Stimulated activated CD4-positive, alpha-beta T cell treated with anti-CD3 and anti-CD28 coated beads, Interleukin-12 subunit alpha, Interleukin-12 subunit beta, amount 100 ng/mL, for 24 hours (primary cell): ENCODE data around the gene CAMTA1.

Source experiments
- DNase-seq, 2 experiments: peaks; one replicate each; pipeline ENCODE4 v3.0.0-alpha.2; 2020; ENCODE audit warnings: low read depth in 2 of 2

Gene CAMTA1

DNA sequence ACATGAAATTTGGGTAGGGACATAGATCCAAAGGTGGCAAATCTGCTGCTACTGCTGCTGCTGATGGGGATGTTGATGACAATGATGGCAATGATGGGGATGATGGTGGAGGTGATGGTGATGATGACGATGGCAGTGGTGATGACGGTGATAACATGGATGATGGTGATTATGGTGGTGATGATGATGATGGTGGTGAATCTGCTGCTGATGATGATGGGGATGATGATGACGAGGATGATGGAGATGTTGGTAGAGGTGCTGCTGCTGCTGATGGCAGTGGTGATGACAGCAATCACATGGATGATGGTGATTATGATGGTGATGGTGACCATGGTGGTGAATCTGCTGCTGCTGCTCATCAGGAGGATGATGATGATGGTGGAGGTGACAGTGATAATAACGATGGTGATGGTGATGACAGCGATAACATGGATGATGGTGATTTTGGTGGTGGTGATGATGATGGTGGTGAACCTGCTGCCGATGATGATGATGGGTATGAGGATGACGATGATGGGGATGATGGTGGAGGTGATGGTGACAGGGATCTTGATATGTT, 644.9 kb downstream of the CAMTA1 start:
- no peak for DNase-seq

- DNase-seq: no peak
Observed at GRCh38 chr1:7430691-7431090, 645.4 kb downstream of the CAMTA1 start.

DNA sequence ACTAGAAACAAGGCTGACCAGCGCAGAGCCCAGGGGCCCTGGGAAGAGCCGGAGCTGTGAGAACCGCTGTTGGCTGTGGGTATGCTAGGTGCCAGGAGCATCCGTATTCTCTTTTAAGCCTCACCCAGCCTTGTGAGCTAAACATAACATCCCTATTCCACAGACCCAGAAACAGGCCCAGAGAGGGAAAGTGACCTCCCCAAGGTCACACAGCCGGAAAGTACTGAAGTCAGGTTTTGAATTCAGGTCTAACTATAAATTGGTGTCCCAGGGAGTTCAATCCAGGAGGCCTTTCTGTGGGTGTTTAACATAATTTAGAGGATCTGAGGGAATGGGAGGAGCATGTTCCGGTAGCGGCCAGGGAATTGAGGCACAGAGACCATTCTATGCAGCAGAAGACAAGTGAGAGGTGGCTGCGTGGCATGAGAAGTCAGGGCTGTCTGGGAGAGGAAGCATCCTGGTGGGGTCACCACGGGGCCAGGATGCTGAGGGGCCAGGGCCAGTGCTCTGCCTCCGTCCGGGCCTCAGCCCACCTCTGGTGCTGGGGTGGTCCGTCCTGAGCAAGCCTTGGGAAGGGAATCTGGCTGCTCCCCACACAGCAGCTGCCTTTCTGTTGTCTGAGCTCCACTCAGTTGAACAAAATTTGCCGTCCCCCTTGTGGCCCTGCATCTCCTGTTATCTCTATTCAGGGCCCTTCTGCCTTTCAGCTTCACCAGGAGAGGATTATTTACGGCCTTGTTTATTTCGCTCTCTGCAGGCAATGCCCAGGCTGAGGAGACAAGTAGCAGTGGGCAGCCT, 647.0 kb downstream of the CAMTA1 start:
- DNase-seq: no peak

GRCh38 chr1:7432900-7433380, 647.7 kb downstream of the CAMTA1 start:
- no peak for DNase-seq

DNA sequence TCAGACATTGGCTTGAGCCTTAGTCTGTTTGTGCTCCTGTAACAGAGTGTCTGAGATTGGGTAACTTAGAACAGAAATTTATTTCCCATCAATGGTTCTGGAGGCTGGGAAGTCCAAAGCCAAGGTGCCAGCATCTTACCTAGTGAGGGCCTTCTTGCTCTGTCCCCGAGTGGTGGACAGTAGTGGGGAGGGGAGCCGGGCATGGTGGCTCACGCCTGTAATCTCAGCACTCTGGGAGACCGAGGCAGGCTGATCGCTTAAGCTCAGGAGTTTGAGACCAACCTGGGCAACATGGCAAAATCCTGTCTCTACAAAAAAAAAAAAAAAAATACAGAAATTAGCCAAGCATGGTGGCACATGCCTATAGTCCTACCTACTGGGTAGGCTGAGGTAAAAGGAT, 649.3 kb downstream of the CAMTA1 start:
- DNase-seq: no peak

GRCh38 chr1:7435276-7436055, 650.2 kb downstream of the CAMTA1 start:
- DNase-seq: no peak

DNA sequence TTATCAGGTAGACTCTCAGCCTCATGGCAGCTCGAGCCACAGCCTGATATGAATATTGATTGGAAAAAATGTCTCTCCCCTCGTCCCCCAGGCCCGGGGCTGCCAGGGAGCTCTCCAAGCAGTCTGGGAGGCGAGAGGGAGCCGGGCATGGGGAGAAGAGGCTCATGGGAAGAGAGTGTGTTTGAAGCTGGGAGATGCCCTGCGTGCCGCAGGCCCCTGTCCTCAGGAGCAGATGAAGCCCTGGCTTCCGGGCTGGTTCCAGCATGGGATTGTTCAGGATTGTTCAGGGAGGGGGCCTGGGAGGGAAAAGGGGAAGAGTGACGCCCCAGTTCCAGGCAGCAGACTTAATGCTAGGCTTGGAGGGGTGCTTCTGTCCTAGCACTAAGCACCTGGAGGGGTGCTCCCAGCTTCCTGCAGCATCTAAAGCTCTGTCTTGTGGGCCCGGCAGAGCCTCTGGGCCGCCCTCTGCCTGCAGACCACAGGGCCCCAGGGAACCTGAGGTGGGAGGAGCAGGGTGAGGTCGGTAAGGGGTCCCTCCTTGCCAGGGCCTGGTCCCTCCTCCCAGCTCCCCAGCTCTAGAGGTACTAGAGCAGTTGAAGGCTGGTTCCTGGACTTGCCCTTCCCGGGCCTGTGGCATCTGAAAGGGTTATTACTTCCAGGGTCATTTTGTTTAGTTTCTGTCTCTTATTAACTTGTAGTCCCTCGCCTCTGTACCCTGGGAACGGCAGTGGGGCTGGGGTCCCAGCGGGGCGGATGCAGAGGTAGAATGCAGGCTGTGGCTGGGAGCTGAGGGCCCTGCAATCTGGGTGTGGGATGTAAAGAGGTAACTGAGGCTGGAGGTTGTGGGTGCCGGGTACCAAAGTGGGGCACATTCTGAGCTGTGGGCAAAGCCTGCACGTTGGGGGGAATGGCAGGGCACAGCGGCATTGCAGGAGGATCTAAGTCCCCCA, 651.1 kb downstream of the CAMTA1 start:
- DNase-seq: no peak

DNA sequence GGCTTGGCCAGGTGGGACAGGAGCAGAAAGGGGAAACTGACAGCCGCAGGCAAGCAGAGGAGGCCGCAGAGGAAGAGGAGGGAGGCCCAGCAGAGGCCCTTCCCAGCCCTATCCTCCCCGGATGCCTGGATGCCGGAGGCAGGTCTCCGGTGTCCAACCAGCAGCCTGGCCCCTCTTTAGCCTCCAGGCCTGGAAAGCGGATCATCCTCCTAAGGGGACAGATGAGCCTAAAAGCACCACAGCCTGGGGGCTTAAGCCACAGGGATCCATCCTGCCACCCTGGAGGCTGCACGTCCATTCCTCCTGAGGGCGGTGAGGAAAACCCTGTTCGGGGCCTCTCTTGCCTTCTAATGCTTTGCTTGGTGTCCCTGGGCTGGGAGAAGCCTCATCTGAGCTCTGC, 651.8 kb downstream of the CAMTA1 start:
- DNase-seq: no peak

DNA sequence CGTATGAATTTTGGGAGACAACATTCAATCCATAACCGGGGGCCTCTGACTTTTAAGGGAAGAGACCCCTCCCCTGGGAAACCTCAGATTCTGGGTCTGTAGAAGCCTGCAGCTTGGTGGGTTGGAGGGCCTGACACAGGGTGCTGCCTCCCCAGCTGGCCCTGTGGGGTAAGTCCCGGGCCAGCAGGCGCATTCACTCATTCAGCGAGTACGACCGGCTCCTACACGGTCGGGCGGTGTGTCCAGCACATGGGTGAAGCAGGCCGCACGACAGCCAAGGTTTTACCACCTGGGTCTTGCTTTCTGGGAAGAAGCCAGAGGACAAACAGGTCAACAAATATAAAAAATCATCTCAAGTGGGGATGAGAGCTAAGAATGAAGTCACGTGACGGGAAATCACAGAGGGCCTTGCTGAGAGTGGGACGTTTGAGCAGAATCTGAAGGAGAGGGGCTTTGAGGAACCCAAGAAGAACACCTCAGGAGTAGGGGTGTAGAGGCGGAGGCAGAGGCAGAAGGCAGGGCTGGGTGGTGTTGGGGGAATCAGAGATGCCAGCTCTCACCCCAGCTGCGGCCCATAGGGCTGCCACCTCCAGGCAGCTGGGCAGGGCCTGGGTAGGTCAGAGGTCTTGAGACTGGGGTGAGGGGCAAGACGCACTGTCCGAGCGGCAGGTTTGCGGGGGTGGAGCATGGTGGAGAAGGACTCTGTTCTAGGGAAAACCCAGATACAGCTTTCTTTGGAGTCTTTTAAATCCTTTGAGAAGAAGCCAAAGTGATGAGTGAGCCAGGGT, 652.5 kb downstream of the CAMTA1 start:
- no peak for DNase-seq

- no peak for DNase-seq
Observed at GRCh38 chr1:7438396-7438785, 653.1 kb downstream of the CAMTA1 start.

DNA sequence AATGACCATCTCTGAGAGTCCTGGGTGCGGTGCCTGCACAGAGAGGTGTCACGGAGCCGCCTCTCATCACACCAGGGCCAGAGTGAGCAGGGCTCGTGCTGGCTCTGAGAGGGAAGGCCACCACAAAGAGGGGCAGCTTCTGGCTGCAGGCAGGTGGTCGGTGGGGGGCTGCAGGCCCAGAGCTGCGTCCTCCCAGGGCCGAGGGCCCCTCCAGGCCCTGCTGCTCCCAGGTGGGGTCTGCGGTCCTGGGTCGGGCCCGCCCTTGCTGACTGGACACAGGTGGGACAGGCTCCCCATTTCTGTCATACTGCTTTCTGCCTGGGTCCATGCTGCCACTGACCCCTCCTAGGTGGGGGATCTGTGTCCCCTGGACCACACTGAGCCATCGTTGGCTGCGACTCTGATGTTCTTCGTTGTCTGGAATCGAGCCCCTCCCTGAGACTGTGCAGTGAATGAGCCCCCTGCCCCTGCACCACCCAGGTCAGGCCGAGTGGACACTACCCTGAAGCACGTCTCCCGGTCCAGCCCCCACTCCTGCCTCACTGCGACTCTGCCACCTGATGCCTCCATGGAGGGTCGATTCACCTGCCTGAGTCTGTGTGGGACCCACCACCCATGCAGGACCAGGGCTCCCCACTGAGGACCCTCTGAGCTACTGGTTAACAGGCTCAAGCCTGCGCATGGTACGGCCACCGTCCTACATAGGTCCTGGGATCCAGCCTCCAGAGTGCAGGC, 653.8 kb downstream of the CAMTA1 start:
- DNase-seq: no peak

GRCh38 chr1:7440154-7440553, 654.9 kb downstream of the CAMTA1 start:
- no peak for DNase-seq

- DNase-seq: no peak
Observed at GRCh38 chr1:7441143-7441841, 656.0 kb downstream of the CAMTA1 start.

DNA sequence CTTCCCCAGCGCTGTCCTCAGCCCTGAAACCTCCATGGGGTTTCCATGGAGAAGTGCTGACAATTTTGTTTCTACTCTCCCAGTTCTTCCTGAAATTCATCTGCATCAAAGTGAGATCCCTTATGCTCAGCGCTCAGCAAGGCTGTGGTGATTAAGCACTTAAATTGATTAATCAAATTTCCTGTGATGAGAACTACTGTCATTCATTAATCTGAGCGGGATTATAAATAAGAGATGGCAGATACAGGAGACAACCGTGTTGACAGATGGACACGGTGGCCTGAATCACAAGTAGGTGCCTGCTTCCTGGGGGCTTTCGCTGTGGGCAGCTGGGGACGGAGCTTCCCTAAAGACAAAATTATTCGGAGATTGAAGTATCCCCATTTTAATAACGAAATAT, 656.8 kb downstream of the CAMTA1 start:
- DNase-seq: no peak

DNA sequence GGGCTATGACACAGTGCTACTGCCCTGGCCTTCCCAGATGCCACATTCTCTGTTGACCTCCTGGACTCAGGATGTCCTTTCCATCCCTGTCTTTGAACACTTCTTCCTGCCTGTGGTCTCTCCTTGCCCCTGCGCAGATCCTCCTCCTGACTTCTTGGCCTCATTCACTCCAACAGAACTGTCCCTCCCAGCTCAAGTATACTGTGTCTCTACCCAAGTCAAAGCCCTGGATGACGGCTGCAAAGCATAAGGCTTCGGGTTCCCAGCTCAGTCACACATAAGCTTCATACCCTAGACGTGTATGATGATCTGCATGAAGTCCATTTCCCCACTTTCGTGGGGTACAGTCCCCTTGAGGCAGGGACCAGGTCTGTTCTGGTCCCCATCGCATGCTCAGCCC, 657.7 kb downstream of the CAMTA1 start:
- no peak for DNase-seq

- no peak for DNase-seq
Observed at GRCh38 chr1:7444363-7444762, 659.1 kb downstream of the CAMTA1 start.

DNA sequence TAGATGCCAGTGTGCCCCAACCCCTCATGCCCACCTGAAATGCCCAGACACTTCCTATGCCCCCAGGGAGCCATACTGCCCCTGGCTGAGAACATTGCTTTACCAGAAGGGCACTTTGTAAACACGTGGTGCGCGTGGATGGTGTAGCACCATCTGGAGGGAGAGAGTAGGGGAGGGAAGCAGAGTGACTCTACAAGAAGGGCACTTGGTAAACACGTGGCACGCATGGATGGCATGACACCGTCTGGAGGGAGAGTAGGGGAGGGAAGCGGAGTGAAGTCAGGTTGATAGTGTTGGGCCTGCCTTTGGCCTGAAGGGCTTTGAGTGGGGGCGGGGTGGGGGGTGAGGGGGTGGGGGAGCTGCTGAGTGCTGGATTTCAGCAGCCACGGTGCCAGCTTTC, 661.8 kb downstream of the CAMTA1 start:
- DNase-seq: no peak

GRCh38 chr1:7447736-7448135, 662.5 kb downstream of the CAMTA1 start:
- DNase-seq: no peak

- DNase-seq: no peak
Observed at GRCh38 chr1:7448986-7449385, 663.7 kb downstream of the CAMTA1 start.

GRCh38 chr1:7449750-7450149, 664.5 kb downstream of the CAMTA1 start:
- DNase-seq: no peak
